Testis (tissue), 3 donors: ENCODE data around the gene MOSMO. TPM values are rescaled to one million over a fixed set of nuclear protein-coding genes. Genes with fewer than 3 reads are reported as not detected.

Source experiments
- DNase-seq: peaks from one replicate; pipeline ENCODE4 v3.0.0-alpha.2; 2019
- H3K27ac ChIP-seq, 2 donors: fragments of 200-600 bp; sonication (generic); one replicate each; pipeline ENCODE4 v1.5.1; 2019
- H3K27me3 ChIP-seq: fragments of 200-600 bp; sonication (generic); one replicate; pipeline ENCODE4 v1.5.1; 2019
- H3K36me3 ChIP-seq: fragments of 200-600 bp; sonication (generic); one replicate; pipeline ENCODE4 v1.5.1; 2017; ENCODE audit warnings: low read depth; ENCODE audit errors: missing control alignments
- H3K4me1 ChIP-seq: fragments of 200-600 bp; sonication (generic); one replicate; pipeline ENCODE4 v1.5.1; 2019
- H3K4me3 ChIP-seq, 2 donors: fragments of 200-600 bp; sonication (generic); one replicate each; pipeline ENCODE4 v1.5.1; 2017 to 2019
- H3K9me3 ChIP-seq: fragments of 200-600 bp; sonication (generic); one replicate; pipeline ENCODE4 v1.5.1; 2017
- CTCF ChIP-seq, 3 experiments: fragments of 450-650 bp in 2 of 3; fragments of 200-600 bp in 1 of 3; sonication (generic) in 1 of 3; IDR thresholded peaks; one replicate each; pipeline ENCODE4 v1.5.1; 2016 to 2019; ENCODE audit warnings: antibody characterized with exemption in 3 of 3, mild to moderate bottlenecking in 2 of 3, moderate library complexity in 1 of 3
- POLR2A ChIP-seq: fragments of 450-650 bp; IDR thresholded peaks from one replicate; pipeline ENCODE4 v1.6.1; 2017; ENCODE audit warnings: antibody characterized with exemption, mild to moderate bottlenecking, moderate library complexity
- WGBS, 2 donors: methylation state at CpG; one replicate each; pipeline ENCODE4 v1.1.5; 2018; 5-methylcytosine and 5-hydroxymethylcytosine counted together
- intact Hi-C: fragments of 100-400 bp; cut with DNase I; formaldehyde crosslinking; loops from one replicate; pipeline ENCODE4 v1.15.1; 2023; ENCODE audit warnings: low total_unique reads
- polyA plus RNA-seq: library from polyadenylated mRNA; stranded (reverse); fragments of 350-450 nt; fragmentation: Illumina TruSeq; extraction: RNeasy Lipid Tissue Mini Kit (QIAGEN cat#74804); gene quantifications from one replicate; pipeline ENCODE4 v1.2.3, GENCODE V29; 2014; ENCODE audit warnings: low read depth, low replicate concordance; ENCODE audit not compliant: insufficient read depth
- total RNA-seq, 2 donors: library from RNA; depleted of rRNA; stranded (reverse); fragments of >200 nt; gene quantifications; one replicate each; pipeline ENCODE4 v1.2.3, GENCODE V29; 2016

The MOSMO gene
- total and polyA plus RNA-seq, 3 donors from 2014 or later = 17.4 to 36.8 (median 33.4) TPM

DNA sequence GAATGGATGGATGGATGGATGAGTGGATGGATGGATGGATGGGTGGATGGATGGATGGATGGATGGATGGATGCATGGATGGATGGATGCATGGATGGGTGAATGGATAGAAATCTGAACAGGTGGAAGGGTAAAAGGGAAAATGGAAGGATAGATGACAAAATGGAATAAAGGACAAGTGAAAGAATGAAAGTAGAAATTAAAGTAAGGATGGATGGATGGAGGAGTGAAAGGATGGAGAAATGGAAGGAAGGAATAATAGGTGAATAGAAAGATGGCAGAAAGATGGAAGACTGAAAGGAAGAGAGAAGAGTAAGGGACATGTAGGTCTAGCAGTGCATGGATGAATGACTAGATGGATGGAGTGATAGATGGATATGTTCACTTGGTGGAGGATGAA, 114.3 kb downstream of the MOSMO start:
- intact Hi-C loops = no loop called here
- no peak for TF ChIP-seq CTCF (IDR thresholded peaks at IDR 0.05)
- no peak for TF ChIP-seq POLR2A
- Histone ChIP-seq H3K27ac (no peak overlapping the region), H3K27me3 (no peaks in the 10 kb centered on the region), H3K36me3 (no peaks in the 10 kb centered on the region), H3K9me3 (no peaks in the 10 kb centered on the region), H3K4me3 (no peak overlapping the region), H3K4me1 (no peaks in the 10 kb centered on the region)
- no peak for DNase-seq

DNA sequence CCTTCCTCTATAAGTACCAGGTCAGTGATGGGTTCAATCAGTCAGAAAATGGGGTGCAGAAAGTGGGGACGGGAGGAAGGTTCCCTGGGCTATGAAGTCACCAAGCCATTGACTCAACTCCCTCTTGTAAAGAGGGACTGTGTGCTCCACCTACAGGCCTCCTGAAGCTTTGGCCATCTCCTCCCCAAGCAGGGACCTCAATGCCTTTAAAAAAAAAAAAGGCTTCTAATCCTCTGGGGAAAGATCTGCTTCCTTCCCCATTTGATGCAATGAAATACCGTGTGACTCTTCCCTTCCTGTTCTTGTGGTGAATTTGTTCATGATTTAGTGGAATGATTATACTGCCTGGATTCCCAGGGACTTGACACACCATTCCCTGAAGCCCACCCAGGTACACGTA, 115.2 kb downstream of the MOSMO start:
- H3K27ac ChIP-seq = no peak overlapping the region
- H3K36me3 ChIP-seq = no peaks in the 10 kb centered on the region
- no peaks in the 10 kb centered on the region for H3K4me1 ChIP-seq
- no peak for DNase-seq
- WGBS, 2 donors = 54 to 61% methylated on average over 3 of the region's 3 CpGs
- intact Hi-C loops = no loop called here
- H3K27me3 ChIP-seq = no peaks in the 10 kb centered on the region
- TF ChIP-seq POLR2A (no peak), CTCF (IDR thresholded peaks at IDR 0.05) (no peak)
- no peaks in the 10 kb centered on the region for H3K9me3 ChIP-seq
- no peak overlapping the region for H3K4me3 ChIP-seq

DNA sequence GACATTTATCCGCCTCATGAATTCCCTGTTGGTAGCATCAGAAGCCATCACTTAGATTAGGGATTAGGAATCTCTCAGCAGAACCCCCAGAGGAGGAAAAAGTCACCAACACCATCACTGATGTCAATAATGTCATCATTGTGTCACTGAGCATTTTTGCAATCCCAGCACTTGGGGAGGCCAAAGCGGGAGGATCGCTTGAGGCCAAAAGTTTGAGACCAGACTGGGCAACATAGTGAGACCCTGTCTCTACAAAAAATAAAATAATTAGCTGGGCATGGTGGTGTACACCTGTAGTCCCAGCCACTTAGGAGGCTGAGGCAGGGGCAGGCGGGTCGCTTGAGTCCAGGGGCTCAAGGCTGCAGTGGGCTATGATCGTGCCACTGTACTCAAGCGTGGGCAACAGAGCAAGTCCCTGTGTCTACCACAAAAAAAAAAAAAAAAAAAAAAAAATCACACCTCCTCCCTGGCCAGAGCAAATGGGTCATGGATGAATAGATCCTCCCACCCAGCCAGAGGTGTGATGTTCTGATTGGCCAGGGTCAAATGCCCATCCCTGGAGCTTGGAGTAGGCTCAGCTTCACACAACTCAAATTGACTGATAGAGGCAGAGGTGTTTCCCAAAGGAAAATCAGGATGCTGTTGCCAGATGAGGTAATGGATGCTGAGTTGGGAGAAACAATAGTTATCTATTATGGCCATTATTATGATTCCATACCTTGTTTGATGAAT, 116.0 kb downstream of the MOSMO start:
- intact Hi-C loops = no loop called here
- TF ChIP-seq POLR2A (no peak), CTCF (IDR thresholded peaks at IDR 0.05) (no peak)
- H3K4me3 ChIP-seq = no peak overlapping the region
- 90 to 99% methylated on average over 7 of the region's 7 CpGs for WGBS, 2 donors
- no peaks in the 10 kb centered on the region for H3K4me1 ChIP-seq
- H3K27ac ChIP-seq = no peak overlapping the region
- no peaks in the 10 kb centered on the region for H3K9me3 ChIP-seq
- no peaks in the 10 kb centered on the region for H3K27me3 ChIP-seq
- DNase-seq = no peak
- H3K36me3 ChIP-seq = no peaks in the 10 kb centered on the region

DNA sequence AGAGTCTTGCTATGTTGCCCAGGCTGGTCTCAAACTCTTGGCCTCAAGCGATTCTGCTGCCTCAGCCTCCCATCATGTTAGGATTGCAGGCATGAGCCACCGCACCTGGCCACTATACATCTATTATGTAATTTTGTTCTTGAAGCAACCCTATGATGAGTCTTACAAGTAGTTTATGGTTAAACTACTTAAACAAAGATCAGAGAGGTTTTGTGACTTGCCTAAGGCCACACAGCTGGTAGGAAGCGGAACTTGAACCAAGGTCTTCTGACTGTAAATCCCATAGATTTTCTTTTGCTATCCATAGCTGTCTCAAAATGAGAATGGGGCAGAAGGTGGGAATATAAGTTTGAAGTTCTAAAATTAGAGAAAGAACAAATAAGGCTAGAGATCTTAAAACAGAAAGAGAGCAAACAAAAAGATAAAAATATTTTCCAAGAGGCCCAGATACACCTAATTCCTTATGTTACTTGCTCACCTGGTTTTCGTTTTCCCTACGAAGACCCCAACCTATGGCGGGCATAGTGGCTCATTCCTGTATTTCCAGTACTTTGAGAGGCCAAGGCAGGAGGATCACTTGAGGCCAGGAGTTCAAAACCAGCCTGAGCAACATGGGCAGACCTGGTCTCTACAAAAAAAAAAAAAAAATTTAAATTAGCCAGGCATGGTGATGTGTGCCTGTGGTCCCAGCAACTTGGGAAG, 116.8 kb downstream of the MOSMO start:
- no peak for DNase-seq
- Histone ChIP-seq H3K4me3 (no peak overlapping the region), H3K27ac (no peak overlapping the region), H3K36me3 (no peaks in the 10 kb centered on the region), H3K4me1 (no peaks in the 10 kb centered on the region), H3K27me3 (no peaks in the 10 kb centered on the region), H3K9me3 (no peaks in the 10 kb centered on the region)
- intact Hi-C loops = no loop called here
- 93 to 99% methylated on average over 6 of the region's 6 CpGs for WGBS, 2 donors
- TF ChIP-seq POLR2A (no peak), CTCF (IDR thresholded peaks at IDR 0.05) (no peak)
